ENCODE measurements around the gene ZNF749. TPM values are rescaled to one million over a fixed set of nuclear protein-coding genes. Genes with fewer than 3 reads are reported as not detected.

ZNF749 gene
- total and polyA plus RNA-seq, 2 of the 4 experiments (the other 2 are of a cell fraction), result 7.9 to 9.9 TPM

DNA sequence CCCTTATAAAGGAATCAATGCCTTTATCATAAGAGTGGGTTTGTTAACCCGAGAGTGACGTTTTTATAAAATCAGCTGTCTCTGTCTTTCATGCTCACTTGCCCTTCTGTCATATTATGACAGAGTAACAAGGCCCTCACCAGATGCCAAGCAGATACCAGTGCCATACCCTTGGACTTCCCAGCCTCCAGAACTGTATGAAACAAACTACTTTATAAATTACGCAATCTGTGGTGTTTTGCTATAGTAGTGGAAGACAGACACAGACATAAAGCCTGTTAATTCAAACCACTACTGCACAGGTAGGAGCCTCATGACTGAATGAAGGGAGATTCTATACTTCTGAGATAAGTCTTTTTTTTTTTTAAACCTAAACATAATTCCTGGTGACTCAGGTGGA lies 17.2 kb downstream of the ZNF749 start:
- Histone ChIP-seq H3K27ac (ENCODE audit: insufficient read depth, low read length) (no peak overlapping the region), H3K18ac (ENCODE audit: low read depth, low read length) (no peak overlapping the region), H2BK120ac (ENCODE audit: low read depth, low read length) (no peak overlapping the region), H3K4ac (ENCODE audit: low read depth, low read length) (no peak overlapping the region), H2AK5ac (ENCODE audit: low read depth, low read length) (no peak overlapping the region), H2AK9ac (replicated peaks; ENCODE audit: low read depth, low read length, poor library complexity) (no peak overlapping the region), H3K56ac (ENCODE audit: extremely low read depth, insufficient read depth, low read length) (no peak overlapping the region), H3K4me2 (ENCODE audit: low read depth, low read length) (no peak overlapping the region), H3K79me1 (ENCODE audit: low read depth in 1 of 2, low read length in 2 of 2) (no peaks in the 10 kb centered on the region; a peak in 2 of 4 replicates), H3K9me3 (ENCODE audit: control insufficient read depth, insufficient read depth, low read length) (no peaks in the 10 kb centered on the region; the same call in 1 of the 2 replicates), H3K4me1 (ENCODE audit: control insufficient read depth, insufficient read depth, low read length) (no peaks in the 10 kb centered on the region), H4K8ac (ENCODE audit: low read depth in 2 of 2, low read length in 2 of 2) (no peak overlapping the region), H3K23ac (ENCODE audit: low read depth, low read length) (no peak overlapping the region), H4K20me1 (ENCODE audit: insufficient read depth, low read length) (no peaks in the 10 kb centered on the region), H3K27me3 (ENCODE audit: control insufficient read depth, insufficient read depth, low read length) (no peaks in the 10 kb centered on the region), H2BK20ac (ENCODE audit: low read depth, low read length) (no peak overlapping the region), H2BK5ac (ENCODE audit: low read depth, low read length, poor library complexity, severe bottlenecking) (no peak overlapping the region), H3K9me1 (ENCODE audit: insufficient read depth, low read length) (no peaks in the 10 kb centered on the region), H3K9ac (ENCODE audit: low read depth, low read length) (no peak overlapping the region), H3K4me3 (ENCODE audit: insufficient read depth, low read depth, low read length) (no peak overlapping the region), H3K36me3 (ENCODE audit: control insufficient read depth, insufficient read depth, low read length) (no peaks in the 10 kb centered on the region; the same call in 1 of the 2 replicates), H4K5ac (ENCODE audit: low read depth, low read length) (no peak overlapping the region), H3K14ac (replicated peaks; ENCODE audit: low read depth, low read length) (no peak overlapping the region), H2AFZ (replicated peaks; ENCODE audit: low read length, poor library complexity) (no peak overlapping the region), H2BK15ac (ENCODE audit: low read depth, low read length) (no peak overlapping the region), H4K91ac (ENCODE audit: insufficient read depth, low read depth, low read length) (no peak overlapping the region)
- DNase-seq (no peak), ATAC-seq (ENCODE audit: low read depth) (no peak)
- TF ChIP-seq CEBPB (IDR thresholded peaks at IDR 0.05; ENCODE audit: low read depth, low read length), result peak; percentile 76
- no peak for TF ChIP-seq FOS (IDR thresholded peaks at IDR 0.05; ENCODE audit: low read depth, low read length)
- in situ Hi-C loops (cut with MboI; ENCODE audit: low sequenced_read_pairs) (no loop called here), intact Hi-C loops (cut with micrococcal nuclease) (no loop called here), dilution Hi-C loops (cut with HindIII; ENCODE audit: low sequenced_read_pairs, unreplicated experiment) (no loop called here)
- BruUV-seq (replicated peaks), result no TSS peak
- no CpG with 5 or more reads among the region's 3 CpGs for WGBS, 2 experiments (ENCODE audit: extremely low coverage in 2 of 2, insufficient read length in 1 of 2)
- ChIA-PET CTCF (no interaction called here), POLR2A (ENCODE audit: unreplicated experiment) (no interaction called here)

Measured in IMR-90 (cell line).